WERI-Rb-1 (cell line): ENCODE results near the gene RMP24.

ENCODE experiments used
- DNase-seq: peaks from one replicate; pipeline ENCODE4 v3.0.0-alpha.2; 2020
- H3K27ac ChIP-seq: fragments of 250-450 bp; sonication (Bioruptor Pico); 2 replicates; pipeline ENCODE4 v1.5.1; 2020; ENCODE audit warnings: mild to moderate bottlenecking, moderate library complexity
- H3K27me3 ChIP-seq: fragments of 250-450 bp; sonication (Bioruptor Pico); 2 replicates; pipeline ENCODE4 v1.5.1; 2021; ENCODE audit warnings: mild to moderate bottlenecking, low read depth, moderate library complexity; ENCODE audit not compliant: insufficient read depth, severe bottlenecking
- H3K36me3 ChIP-seq: fragments of 250-450 bp; sonication (Bioruptor Pico); 2 replicates; pipeline ENCODE4 v1.5.1; 2020; ENCODE audit warnings: mild to moderate bottlenecking, moderate library complexity
- H3K4me3 ChIP-seq: 2 replicates; pipeline ENCODE4 v1.5.1; 2011; ENCODE audit warnings: low read depth, mild to moderate bottlenecking, control low read depth, low read length
- H3K9me3 ChIP-seq: fragments of 250-450 bp; sonication (Bioruptor Pico); 2 replicates; pipeline ENCODE4 v1.5.1; 2021; ENCODE audit warnings: mild to moderate bottlenecking, moderate library complexity; ENCODE audit not compliant: severe bottlenecking
- TF ChIP-seq, protein P1 (sequence below): IDR thresholded peaks from 2 replicates; pipeline ENCODE4 v1.5.1; 2011; ENCODE audit warnings: low read depth, mild to moderate bottlenecking, control low read depth, inconsistent platforms, low read length

RMP24 gene

DNA sequence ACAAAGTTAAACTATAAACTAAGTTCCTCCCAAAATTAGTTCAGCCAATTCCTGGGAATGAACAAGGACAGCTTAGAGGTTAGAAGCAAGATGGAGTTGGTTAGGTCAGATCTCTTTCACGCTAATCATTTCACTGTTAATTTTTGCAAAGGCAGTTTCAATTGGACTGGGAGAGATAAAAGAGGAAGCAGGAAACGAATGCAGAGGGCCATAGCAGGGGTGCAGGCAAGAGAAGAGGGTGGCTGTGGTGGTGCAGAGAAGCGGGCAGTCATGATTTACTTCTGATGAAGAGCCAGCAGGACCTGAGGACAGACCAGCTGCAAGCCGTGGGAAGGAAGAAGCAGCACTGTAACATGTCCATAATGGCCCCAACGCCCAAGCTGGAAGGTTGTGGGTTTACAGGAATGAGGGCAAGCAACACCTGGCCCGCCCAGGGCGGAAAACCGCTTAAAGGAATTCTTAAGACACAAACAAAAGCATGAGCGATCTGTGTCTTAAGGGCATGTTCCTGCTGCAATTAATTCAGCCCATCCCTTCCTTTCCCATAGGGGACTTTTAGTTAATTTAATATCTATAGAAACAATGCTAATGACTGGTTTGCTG, 4.1 kb upstream of the RMP24 start:
- Histone ChIP-seq H3K36me3 (peaks cover 4% of the 10 kb centered on the region; the same call in 1 of the 2 replicates), H3K9me3 (no peaks in the 10 kb centered on the region), H3K27ac (no peak overlapping the region), H3K27me3 (no peaks in the 10 kb centered on the region), H3K4me3 (no peak overlapping the region)
- no peak for DNase-seq
- TF ChIP-seq, protein P1, sequence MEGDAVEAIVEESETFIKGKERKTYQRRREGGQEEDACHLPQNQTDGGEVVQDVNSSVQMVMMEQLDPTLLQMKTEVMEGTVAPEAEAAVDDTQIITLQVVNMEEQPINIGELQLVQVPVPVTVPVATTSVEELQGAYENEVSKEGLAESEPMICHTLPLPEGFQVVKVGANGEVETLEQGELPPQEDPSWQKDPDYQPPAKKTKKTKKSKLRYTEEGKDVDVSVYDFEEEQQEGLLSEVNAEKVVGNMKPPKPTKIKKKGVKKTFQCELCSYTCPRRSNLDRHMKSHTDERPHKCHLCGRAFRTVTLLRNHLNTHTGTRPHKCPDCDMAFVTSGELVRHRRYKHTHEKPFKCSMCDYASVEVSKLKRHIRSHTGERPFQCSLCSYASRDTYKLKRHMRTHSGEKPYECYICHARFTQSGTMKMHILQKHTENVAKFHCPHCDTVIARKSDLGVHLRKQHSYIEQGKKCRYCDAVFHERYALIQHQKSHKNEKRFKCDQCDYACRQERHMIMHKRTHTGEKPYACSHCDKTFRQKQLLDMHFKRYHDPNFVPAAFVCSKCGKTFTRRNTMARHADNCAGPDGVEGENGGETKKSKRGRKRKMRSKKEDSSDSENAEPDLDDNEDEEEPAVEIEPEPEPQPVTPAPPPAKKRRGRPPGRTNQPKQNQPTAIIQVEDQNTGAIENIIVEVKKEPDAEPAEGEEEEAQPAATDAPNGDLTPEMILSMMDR: no peak

DNA sequence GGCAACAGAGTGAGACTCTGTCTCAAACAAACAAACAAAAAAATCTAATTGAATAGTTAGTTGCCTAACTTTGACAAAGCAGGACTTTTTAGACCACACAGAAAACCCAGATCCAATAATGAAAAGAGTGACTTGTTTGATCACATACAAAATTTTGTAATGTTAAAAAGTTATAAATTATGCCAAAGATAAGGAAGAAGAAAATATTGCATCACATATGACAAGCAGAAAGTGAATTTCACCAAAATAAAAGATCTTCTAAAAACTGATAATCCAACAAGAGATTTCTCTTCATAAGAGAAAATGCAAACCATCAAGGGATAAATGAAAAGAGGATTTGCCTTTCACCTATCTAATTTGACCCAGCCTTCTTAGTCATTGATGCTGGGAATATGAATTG, 2.8 kb upstream of the RMP24 start:
- Histone ChIP-seq H3K27ac (no peak overlapping the region), H3K36me3 (peaks cover 12% of the 10 kb centered on the region), H3K4me3 (no peak overlapping the region), H3K9me3 (no peaks in the 10 kb centered on the region), H3K27me3 (no peaks in the 10 kb centered on the region)
- DNase-seq: no peak
- TF ChIP-seq, protein P1: no peak

DNA sequence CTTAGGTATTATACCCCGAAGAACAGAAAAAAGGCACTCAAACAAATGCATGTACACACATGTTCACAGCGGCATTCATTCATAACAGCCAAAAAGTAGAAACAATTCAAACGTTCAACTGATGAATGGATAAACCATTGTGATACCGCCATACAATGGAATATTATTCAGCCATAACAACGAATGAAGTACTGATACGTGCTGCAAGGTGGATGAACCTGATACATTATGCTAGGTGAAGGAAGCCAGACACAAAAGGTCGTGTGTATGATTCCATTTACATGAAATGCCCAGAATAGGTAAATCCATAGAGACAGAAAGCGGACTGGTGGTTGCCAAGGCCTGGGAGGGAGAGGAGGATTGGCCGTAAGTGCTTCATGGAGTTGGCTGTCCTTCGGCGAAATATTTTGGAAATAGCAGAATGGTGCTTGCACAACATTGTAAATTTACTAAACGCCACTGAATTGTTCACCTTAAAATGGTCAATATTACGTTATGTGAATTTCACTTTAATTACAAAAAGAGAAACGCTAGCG, 750 bp upstream of the RMP24 start:
- TF ChIP-seq, protein P1: no peak
- H3K27ac ChIP-seq: peak overlapping the region; percentile 52

DNA sequence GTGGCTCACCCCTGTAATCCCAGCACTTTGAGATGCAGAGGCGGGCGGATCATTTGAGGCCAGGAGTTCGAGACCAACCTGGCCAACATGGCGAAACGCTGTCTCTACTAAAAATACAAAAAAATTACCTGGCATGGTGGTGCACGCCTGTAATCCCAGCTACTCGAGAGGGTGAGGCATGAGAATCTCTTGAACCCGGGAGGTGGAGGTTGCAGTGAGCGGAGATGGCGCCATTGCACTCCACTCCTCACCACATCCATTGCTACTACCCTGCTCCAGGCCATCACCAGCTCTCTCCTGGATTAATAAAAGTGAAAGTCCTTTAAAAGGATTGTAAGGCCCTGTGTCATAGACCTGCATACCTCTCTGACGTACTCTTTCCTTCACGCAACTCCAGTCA, 1.2 kb downstream of the RMP24 start:
- TF ChIP-seq, protein P1: no peak
- no peak for DNase-seq
- H3K36me3 ChIP-seq: peaks cover 39% of the 10 kb centered on the region
- no peak overlapping the region; the same call in 1 of the 2 replicates for H3K27ac ChIP-seq
- H3K9me3 ChIP-seq: no peaks in the 10 kb centered on the region
- H3K4me3 ChIP-seq: peak overlapping the region; percentile 94; the same call in 1 of the 2 replicates
- H3K27me3 ChIP-seq: no peaks in the 10 kb centered on the region

More for the DNA sequence above, 750 bp upstream of the RMP24 start:
- no peak for DNase-seq
- Histone ChIP-seq H3K9me3 (no peaks in the 10 kb centered on the region), H3K27me3 (no peaks in the 10 kb centered on the region), H3K36me3 (peaks cover 25% of the 10 kb centered on the region), H3K4me3 (peak overlapping the region; percentile 94)

DNA sequence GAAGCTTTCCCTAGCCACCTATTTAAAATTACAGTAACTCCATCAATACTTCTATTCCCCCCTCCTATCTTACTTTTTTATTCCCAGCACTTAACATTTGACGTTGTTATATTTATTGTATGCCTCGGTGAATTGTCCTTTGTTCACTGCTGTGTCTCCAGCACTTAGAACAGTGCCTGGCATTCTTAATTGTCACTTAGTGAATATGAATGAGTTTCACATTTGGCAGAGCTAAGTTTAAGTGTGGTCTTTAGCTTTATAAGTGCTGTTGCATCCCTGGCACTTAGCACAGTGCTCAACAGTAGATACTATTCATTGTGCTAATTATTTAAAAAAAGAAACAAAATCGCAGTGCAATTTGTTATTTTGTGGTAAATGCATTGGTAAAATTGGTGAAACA, 1.7 kb downstream of the RMP24 start:
- no peak overlapping the region for H3K27ac ChIP-seq
- H3K27me3 ChIP-seq: no peaks in the 10 kb centered on the region
- TF ChIP-seq, protein P1: no peak
- DNase-seq: no peak
- H3K36me3 ChIP-seq: peaks cover 45% of the 10 kb centered on the region
- no peak overlapping the region for H3K4me3 ChIP-seq
- H3K9me3 ChIP-seq: no peaks in the 10 kb centered on the region

DNA sequence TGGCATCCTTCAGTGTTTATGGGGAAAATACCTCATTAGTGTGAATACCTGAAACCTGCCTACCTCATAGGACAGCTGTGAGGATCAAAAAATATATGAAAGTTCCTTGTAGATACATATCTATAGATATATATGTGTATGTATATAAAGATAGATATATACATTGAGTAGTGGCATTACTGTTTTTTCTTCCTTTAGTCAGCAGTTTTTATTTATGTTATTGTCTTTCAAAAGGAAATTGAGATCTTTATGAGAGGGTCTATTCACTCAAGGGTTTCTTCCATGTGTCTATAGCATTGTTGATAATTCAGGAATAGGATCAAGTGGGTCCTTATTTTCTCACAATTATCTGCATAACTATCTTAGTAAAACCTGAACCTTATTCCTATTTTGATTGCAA, 6.6 kb downstream of the RMP24 start:
- TF ChIP-seq, protein P1: no peak
- no peak for DNase-seq
- Histone ChIP-seq H3K9me3 (no peaks in the 10 kb centered on the region), H3K4me3 (no peak overlapping the region), H3K36me3 (peaks cover 54% of the 10 kb centered on the region), H3K27me3 (no peaks in the 10 kb centered on the region), H3K27ac (no peak overlapping the region)
